NCI-H510A treated with DMSO at 0.1 percent for 48 hours (cell line): ENCODE results near the gene ABHD16A.

Experiments used
- DNase-seq: peaks from one replicate; lab custom pipeline; 2025; lab: John Stamatoyannopoulos, UW

The ABHD16A gene

GRCh38 chr6:31662124-31662723 lies 40.9 kb downstream of the ABHD16A start:
- no peak for DNase-seq

GRCh38 chr6:31661262-31662123 lies 41.6 kb downstream of the ABHD16A start:
- DNase-seq, result no peak

- peak; percentile 88 for DNase-seq
These were observed 42.5 kb downstream of the ABHD16A start, which contains the start of gene C6orf47 for GRCh38 chr6:31660381-31661261. TSS of gene C6orf47 (minus strand) at chr6:31660778. CDS start at chr6:31659947, 831 bp downstream.

- peak; percentile 30 for DNase-seq
These were observed 43.3 kb downstream of the ABHD16A start for GRCh38 chr6:31659649-31660380.

GRCh38 chr6:31658983-31659648 lies 44.0 kb downstream of the ABHD16A start:
- DNase-seq, result no peak

GRCh38 chr6:31658158-31658688 lies 44.9 kb downstream of the ABHD16A start:
- no peak for DNase-seq

- no peak for DNase-seq
These were observed 45.5 kb downstream of the ABHD16A start for GRCh38 chr6:31657406-31658157.

GRCh38 chr6:31655349-31656237 lies 47.5 kb downstream of the ABHD16A start, which contains the start of gene APOM:
TSS of gene APOM (plus strand) at chr6:31655894. CDS start at chr6:31655967, 73 bp downstream.
- DNase-seq, result no peak

- DNase-seq, result no peak
These were observed 48.4 kb downstream of the ABHD16A start for GRCh38 chr6:31654574-31655348.

GRCh38 chr6:31652925-31653724 lies 50.0 kb downstream of the ABHD16A start:
- no peak for DNase-seq

GRCh38 chr6:31651602-31652191 lies 51.4 kb downstream of the ABHD16A start:
- DNase-seq, result peak; percentile 83

- no peak for DNase-seq
These were observed 57.8 kb downstream of the ABHD16A start for GRCh38 chr6:31645325-31645724.

GRCh38 chr6:31643818-31644454 lies 59.2 kb downstream of the ABHD16A start:
- DNase-seq, result no peak

- DNase-seq, result no peak
These were observed 60.1 kb downstream of the ABHD16A start for GRCh38 chr6:31642798-31643570.

- no peak for DNase-seq
These were observed 61.8 kb downstream of the ABHD16A start for GRCh38 chr6:31641370-31641769.

- DNase-seq, result no peak
These were observed 62.5 kb downstream of the ABHD16A start for GRCh38 chr6:31640612-31641011.
